Right lung (tissue), 5 donors: Measurements from ENCODE around the gene TFAP2B. TPM values are rescaled to one million over a fixed set of nuclear protein-coding genes. Genes with fewer than 3 reads are reported as not detected.

ENCODE experiments used
- DNase-seq, 2 donors: peaks; one replicate each; pipeline ENCODE4 v3.0.0-alpha.2; 2013
- polyA plus RNA-seq, 5 donors: library from polyadenylated mRNA; unstranded; fragments of 120-200 nt; gene quantifications; one replicate each; pipeline versions ENCODE4 v1.2.1 to v1.2.3, GENCODE V29; 2013; ENCODE audit warnings: inconsistent platforms in 1 of 5, low replicate concordance in 1 of 5; ENCODE audit not compliant: insufficient read length in 5 of 5, insufficient read depth in 1 of 5

Gene TFAP2B
- polyA plus RNA-seq, 5 donors: 0.04 TPM; not detected in 3

DNA sequence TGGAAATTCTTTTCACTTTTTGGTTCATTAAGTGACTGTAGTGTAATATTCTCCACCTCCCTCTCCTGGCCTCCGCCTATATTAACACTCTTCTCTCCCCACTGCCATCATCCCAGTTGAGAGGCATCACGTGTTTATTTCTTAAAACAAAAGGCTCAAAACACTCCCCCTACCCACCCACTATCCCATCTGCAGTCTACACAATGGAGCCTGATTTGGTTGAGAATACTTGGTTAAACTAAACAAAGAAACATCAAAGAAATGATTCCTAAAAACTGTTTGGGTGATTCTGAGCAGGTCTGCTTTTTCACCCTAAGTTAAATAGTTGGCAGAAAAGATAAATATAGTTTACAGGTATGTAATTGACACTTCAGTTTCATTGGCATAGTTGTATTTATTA lies 5.9 kb downstream of the TFAP2B start:
- DNase-seq: no peak

DNA sequence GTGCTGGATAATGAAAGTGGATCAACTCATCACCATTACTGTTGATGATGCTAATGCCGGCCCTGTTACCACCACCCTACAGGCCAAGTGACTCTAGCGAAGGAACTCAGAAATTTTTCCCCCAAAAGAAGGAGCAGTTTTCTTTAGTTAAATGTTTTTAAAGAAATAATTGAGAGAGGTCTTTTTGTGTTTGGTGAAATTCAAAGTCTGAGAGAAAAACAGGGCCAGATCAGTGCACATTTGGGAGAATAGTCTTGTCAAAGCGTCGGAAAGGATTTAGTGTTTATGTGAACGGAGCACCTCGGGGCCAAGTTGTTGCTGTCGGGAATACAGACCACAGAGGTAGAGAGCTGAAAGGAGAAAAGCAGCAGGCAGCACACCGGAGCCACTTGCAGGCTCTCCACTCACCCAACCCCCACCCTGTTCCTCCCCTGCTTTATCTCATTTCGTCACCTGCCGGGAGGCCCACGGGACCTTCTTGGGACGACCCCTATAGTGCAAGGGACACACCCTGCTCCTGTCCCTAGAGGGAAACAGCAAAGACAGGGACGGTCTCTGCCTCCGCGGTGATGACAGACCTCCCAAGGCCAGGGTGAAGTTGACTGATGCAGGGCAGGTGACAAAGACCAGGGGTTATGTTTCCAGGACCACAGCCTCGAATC lies 6.8 kb downstream of the TFAP2B start:
- DNase-seq: no peak

DNA sequence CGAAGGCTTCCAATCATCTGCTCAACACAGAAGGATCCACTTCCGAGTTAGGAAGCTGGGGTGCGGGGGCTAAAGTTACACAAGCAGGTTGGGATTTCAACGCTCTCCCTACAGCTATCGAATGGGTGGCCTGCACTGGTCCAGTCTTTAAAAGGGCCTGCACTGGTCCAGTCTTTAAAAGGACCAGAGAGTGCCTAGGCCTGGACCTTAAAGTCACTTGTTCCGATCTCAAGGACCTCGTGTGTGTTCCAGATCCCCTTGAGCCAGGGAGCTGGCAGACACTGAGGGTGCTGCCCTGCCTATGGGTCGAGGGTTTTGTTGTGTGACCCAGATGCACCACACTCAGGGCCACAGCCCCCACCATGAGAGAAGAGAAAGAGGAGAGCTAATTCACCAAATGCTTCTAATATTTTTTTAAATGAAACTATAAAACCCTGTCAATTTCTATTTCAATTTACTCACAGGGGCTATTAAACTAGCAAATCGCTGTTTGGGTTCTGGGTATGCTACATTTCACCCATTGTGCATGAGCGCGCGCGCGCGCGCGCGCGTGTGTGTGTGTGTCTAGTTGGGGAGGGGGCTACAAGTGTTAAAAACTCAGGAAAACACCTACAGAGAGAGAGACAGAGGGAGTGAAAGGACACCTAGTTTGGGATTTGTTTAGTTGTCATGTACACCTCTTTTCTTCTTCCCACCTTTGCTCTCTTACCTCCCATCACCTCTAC lies 7.5 kb downstream of the TFAP2B start:
- no peak for DNase-seq

DNA sequence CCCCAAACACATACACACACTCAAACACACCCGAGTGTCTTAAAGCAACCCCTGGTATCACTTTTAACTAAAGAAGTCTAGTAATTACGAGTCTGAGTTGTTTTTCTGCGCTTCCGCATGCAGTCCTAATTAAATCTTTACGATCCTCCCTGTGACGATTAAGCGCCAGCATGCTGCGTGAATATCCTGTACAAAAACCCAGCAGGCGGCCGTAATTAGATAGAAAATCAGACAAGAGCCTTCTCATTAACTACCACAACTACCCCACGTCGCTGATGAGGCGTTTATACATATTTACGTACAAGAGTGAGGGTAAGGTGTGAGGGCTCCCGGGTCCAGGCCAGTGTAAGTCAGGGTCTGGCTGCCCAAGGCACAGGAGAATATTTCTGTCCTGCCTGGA lies 8.1 kb downstream of the TFAP2B start:
- no peak for DNase-seq

DNA sequence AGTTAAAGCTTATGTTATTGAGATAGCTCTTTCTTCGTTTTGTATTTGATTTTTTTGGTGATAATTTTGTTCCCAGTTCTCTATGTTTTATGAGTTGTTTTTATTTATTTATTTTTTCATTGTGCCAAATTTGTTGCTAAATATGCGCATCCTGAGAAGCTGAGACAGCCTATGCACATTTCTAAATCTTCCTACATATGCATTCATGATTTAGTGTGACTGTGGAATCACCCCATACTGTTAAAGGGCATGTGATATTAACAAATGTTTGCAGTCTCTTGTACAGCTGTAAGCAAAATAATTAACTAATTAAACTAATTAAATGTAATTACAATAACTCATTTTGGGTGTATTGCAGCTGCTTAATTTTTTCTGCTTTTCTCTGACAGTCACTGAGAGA lies 10.4 kb downstream of the TFAP2B start:
- DNase-seq: no peak

DNA sequence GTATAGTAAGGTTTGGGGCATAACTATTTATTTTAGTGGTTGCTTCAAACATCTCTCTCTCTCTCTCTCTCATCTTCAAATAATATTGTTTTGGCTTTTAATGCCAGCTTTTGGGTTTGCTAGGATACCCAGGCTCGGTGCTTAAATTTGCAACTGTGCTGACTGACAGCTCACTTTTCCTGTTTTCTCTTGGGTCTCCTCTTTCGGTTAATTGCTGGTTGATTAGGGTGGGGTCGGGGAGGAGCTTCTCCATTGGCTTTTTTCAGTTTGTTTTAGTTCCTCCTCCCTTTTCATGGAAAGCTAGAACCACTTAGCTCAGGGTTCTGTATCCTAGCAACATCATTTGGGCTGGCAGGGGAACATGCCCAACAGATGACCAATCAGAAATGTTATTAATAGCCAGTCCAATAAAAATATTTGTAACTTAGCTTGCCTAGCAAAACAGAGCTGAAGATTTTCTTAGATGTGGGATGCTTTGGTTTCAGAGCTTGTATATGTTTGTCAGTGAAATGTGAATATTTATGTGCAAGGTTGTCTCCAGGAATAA lies 11.3 kb downstream of the TFAP2B start:
- DNase-seq: no peak

DNA sequence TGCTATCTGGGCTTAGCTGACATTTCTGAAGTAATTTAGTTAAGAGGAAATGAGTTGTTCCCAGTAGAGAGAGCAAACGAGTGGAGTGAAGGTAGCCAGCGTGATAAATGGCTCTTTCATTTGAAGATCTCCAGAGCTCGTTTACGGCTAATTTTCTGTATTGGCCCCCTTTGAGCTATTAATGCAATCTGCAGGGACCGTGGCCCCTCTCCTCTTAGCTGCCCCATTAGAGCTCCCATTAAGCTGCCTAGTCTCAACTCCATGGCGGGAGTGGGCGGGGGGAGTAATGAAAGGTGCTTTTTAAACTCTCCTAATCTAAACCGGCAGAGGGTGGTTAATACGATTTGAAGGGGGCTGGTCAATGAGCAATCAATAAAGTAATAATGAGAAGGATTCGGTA lies 12.5 kb downstream of the TFAP2B start:
- no peak for DNase-seq

DNA sequence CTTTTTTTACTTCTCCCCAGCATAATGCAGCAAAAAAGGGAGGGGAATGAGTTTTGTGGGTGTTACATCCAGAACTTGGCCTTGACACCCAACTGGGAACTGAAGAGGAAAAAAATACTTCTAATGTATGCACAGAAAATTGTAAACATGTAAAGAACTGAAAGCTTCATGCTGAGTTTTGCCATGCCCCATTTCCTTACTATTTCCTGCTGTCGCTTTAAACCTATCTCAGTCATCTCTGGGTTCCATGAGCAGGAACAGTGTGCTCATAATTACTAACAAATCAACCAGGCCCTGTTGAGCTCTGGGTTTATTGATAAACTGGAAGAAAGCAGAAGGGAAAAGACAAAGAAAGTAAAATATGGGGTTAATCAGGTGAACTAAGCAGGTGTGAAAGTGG lies 14.2 kb downstream of the TFAP2B start:
- no peak for DNase-seq

DNA sequence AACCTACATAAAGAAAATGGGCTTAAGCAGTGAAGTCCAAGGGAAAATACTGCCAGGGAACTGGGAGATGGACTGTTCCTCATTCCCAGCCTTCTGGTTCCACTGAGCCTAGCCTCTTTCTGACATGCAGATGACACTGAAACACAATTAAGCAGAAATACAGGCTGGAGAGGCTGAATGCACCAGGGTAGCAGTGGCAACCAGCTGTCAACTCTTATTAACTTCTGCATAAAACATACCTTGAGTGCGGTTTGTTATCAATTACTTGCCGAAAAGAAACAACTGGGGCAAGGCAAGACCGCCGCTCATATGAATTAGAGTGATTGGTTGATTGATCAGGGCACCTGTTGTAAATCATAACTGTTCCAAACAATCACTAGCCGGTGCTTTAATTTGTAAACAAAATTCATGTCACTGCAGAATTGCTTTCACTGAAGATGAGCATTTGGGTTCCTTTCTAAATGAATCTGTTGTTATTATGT lies 16.3 kb downstream of the TFAP2B start:
- no peak for DNase-seq

DNA sequence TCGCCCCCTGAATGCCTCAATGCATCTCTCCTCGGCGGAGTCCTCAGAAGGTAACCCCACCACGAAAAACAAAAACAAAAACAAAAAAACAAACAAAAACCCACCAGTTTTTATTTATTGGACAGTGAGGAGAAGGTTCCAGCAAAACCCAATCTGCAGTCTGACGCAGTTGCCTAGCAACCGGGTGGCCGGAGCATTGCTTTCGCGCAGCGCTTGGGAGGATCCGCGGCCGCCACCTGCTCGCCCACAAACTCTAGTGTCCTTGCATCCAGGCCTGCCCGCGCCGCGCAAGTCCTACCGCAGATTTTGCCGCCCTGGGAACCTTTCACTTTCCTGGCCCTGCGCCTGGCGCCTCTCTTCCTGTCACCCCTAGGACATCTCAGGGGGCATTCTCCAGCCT lies 17.6 kb downstream of the TFAP2B start:
- no peak for DNase-seq

DNA sequence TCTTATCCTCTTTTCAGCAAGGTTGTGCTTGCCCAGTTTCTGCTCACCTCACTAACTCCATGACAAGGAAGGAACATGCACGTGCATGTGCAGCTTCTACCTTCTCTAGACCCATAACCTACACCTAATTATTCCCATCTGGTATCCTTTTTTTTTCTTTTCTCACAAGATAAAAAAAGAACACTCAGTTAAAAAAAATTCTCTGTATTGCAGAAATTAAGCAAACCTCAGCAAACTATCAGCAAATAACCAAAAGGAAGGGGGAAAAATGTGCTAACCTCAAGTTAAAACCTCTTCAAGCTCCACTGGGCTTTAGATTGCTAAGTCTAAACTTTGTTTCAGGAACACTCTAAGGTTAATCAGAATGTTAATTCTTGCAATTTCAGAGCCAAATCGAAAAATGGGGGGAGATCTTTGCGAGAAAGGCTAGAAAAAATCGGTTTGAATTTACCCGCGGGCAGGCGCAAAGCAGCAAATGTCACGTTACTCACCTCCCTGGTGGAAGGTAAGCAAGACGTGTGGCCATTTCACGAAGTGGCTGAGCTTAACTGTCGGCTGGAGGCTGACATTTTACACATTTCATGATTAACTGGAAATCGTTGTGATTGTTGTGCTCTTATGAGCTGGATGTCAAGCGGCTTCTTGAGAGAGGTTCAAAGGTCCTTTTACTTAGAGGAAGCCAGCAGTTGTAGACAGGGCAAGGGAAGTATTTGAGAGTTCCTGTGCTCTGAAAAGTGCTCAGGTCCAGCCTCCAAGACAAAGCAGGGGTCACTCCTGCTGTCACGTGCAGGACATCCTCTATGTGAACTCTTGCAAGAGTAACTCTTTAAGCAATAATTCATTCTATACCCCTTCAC lies 19.1 kb downstream of the TFAP2B start:
- DNase-seq: no peak

DNA sequence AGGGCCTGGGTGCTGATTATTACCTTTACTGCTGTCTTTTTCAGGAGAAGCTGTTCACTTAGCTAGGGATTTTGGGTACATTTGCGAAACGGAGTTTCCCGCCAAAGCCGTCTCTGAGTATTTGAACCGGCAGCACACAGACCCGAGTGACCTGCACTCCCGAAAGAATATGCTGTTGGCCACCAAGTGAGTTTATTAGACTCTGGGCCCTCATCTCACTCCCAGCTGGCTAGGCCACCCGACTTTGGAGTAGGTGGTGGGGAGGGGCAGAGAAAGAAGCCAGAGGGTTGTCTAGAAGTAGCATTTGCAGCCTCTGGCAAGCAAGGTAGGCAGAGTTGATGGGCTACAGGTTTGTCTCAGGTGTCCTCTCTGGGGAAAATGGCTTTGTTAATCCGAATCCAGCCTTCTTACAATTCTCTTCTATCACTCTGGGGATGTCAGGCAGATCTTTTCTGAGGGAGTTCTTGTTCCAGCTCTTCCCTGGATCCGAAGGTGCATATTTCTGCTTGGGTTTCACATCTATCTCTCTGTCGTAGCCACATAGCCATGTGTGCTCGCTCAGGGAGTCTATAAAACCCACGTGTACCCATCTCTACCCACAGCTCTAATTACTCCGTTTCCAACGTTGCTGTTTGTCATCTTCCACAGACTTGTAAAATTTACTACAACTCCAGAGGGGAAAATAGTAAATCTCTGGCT lies 21.6 kb downstream of the TFAP2B start:
- DNase-seq: no peak

DNA sequence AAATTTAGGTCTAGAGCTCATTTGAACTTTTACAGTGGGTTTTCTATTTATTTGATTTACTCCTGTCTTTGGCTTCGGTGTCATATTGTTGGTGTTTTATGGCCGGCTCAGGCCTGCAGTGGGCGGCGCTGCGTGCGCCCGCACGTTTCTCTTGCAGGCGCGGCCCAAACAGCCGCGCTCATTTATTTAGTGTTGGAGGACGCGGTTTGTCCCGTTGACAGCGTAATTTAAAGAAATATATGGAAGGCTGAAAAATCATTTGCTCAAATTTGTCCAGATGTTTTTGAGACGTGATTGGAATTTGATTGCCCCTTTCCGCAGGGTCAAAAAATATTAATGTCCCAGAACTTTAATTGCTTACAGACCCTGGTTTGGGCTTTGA lies 22.1 kb downstream of the TFAP2B start:
- DNase-seq: no peak

DNA sequence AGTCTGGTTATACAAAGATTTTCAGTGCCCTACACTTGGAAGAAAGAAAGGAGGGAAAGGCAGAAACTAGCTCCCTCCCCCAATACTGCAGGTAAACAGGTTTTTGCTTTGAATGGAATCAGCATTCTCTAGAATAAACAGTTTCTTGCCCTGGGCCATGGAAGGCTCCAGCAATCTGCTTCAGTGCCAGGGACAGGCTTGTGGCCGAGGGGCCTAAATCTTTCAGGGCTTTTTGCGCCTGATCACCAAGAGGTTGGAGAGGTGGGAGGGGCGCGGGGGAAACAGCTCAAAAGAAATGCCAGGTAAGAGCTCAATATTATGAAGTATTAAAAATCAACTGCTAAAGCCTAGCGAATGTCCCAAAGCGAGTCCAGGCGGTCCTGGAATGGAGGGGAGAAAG lies 23.8 kb downstream of the TFAP2B start:
- DNase-seq: no peak

DNA sequence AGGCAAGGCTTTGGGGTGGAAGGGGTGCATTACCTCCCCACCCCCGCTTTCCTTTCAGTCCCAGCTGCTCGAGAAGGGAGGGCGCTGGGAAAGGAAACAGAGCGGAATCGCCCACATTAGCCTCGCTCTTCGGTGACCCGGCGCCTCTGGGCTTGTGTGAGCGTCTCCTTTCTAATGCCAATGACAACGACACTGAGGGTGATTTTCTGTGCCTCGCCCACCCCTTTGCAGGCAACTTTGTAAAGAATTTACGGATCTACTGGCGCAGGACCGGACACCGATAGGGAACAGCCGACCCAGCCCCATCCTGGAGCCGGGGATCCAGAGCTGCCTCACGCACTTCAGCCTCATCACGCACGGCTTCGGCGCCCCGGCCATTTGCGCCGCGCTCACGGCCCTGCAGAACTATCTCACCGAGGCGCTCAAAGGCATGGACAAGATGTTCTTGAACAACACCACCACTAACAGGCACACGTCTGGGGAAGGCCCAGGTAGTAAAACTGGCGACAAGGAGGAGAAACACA lies 24.3 kb downstream of the TFAP2B start:
- no peak for DNase-seq

DNA sequence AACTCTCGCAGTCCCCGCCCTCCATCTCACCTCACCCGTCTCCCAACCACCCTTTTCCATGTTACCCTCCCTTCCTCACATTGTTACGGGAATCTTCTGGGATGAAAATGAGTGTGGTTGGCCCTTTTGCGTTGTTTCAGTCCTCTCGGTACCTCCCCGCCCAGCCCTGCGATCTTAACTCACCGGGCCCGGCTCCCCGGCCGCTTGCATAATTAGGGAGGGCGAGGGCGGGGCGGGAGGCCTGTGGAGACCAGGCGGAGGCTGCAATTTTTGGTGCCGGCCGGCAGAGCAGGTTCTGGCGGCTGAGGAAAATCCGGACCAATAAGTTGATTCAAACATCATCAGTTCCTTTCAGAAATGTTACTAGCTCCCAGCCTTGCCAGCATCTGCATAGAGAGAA lies 25.2 kb downstream of the TFAP2B start:
- no peak for DNase-seq

DNA sequence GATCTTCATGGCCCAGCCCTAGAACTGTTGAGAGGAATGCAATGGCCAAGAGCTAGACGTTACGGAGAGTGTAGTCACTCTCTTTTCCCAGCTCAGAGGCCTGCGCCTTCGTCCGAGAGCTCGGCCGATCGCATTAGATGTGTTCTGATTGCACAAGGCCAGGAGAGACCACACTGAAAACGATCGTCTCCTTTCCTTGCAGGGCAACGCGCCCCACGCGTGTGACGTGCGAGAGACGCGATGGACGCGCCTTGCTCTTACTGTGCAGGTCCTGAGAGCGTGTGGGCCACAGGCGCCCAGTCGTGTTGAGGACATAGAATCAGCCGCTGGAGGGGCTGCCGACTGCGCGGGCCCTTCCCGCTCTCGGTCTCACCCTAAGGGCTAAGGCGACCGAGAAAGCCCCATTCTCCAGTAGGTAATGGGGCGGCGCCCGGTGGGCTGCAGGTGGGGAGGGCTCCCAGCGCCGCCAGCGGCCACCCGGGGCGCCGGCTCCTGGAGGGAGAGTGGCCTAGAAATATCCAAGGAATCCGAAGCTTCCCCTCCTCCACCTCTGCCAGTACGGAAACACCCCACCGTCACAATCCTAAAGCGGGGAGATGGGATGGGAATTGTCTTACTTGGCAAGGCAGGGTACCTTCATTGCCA lies 26.9 kb downstream of the TFAP2B start:
- DNase-seq: no peak

DNA sequence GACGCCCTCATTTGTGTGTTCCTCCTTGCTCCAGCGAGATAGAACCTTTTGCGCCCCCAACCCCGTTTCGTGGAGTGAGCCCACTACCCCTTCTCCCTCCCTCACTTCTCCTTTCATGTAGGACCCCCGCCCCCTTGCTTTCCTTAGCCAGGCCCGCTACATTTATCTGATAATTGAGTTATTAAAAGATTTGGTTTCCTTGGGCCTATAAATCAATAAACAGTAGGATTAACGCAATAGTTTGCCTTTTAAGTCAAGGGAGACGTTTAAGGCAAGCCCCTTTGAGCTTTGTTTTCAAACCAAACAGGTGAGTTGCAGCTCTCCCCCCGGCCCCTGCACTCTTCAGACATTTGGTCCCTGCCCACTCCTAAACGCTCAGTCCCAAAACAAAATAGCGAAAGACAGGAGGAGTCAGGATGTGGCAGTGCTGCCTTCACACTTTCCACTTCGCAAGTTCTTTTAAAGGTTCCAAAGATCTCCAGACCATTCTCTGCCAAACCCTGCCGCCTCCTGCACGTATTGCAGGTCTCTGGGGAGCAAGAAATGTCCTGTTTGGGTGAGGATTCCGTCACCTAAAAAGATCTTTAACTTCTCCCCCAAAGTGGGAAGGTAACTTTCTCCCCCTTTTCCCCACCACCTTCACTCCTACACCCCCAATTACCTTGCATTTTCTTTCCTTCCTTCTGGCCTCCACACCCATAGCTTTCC lies 27.6 kb downstream of the TFAP2B start:
- DNase-seq: no peak

DNA sequence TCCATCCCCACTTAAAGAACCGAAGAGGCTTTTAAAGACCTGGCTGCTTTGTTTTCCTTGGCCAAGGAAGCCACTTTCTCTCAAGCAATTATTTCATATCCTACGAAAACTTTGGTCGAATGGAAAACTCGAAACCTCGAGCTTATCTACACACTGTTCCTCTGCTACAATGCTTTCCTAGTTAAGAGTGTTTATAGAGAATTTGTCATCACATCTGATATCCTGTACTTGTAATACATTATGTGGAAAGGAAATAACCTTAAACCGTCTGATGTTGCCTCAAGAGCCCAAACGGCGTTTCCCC lies 28.1 kb downstream of the TFAP2B start:
- DNase-seq: no peak

DNA sequence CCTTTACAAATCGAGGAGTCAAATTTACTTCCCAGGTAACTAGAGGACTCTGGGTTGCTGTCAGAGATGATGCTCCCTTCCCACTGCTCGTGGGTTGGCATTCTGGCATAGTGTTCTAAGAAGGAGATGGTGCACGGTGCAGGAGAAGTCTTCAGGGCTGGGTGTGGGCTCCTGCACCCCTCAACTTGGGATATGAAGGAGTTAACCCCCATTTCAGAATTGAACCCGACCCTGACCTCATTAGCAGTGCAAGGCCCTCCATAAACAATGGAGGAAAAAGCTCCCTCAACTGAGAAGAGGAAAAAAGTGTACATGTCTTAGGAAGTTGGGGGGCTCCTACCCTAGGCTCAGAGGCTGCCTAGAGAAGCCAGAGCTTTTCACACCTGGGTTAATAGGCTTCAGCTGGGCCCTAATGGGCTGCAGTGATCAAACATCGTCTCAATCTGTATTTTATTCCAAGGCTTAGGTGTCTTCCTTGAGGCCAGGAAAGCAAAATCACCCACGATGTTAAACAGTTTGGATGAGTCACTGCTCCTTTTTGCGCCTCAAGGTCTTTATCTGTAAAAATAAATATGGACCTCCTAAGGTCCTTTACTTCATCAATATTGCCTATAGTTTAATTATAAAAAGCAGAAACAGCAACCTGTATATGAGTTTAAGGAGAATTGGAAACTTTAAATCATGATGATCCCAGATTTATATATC lies 29.4 kb downstream of the TFAP2B start:
- no peak for DNase-seq
